ENCODE results near the gene RYR1. TPM values are rescaled to one million over a fixed set of nuclear protein-coding genes. Genes with fewer than 3 reads are reported as not detected.

RYR1 gene
- total RNA-seq, 1 experiment from 2014 or later = 4.1 TPM

GRCh38 chr19:38496603-38497487, 63.4 kb downstream of the RYR1 start:
- POLR2A ChIA-PET = no interaction called here
- intact Hi-C loops (cut with micrococcal nuclease) = no loop called here

More at GRCh38 chr19:38496603-38497487, 63.4 kb downstream of the RYR1 start:
- no peak overlapping the region for H2AFZ ChIP-seq (ENCODE audit: low read depth, low read length, poor library complexity, severe bottlenecking)
- no peaks in the 10 kb centered on the region for H3K79me2 ChIP-seq (ENCODE audit: insufficient read depth, low read length)
- peak overlapping the region; percentile 54 to 68 for H3K4me3 ChIP-seq (replicated peaks in 1 of 2; ENCODE audit: low read depth in 1 of 2, low read length in 2 of 2)
- ChIA-PET CTCF (interaction anchor here (1.0 kb wide), 1 partner anchor 94 kb away, joined by 5 read pairs; the partner anchor contains the start of gene FAM98C), RAD21 (ENCODE audit: low non-redundant PET in 1 of 2, low total read pairs in 2 of 2, uncharacterized antibody in 2 of 2, unreplicated experiment in 2 of 2) (interaction anchor here in 1 of 2 experiments (1.6 kb wide), 1 partner anchor 94 kb away, joined by 5 read pairs; the partner anchor contains the start of gene FAM98C)
- H3K27ac ChIP-seq (ENCODE audit: low read depth, low read length) = peak overlapping the region; percentile 66
- BruUV-seq (replicated peaks) = TSS peak; percentile 90
- H3K36me3 ChIP-seq (ENCODE audit: control insufficient read depth in 1 of 2, insufficient read depth in 2 of 2, low read length in 2 of 2) = no peaks in the 10 kb centered on the region
- TF ChIP-seq EGR1 (IDR thresholded peaks at IDR 0.05; ENCODE audit: low read depth) = peak; percentile 79
- TF ChIP-seq ZFX (IDR thresholded peaks at IDR 0.05) = peak; percentile 76; the same call in 1 of the 2 replicates
- TF ChIP-seq MAX (IDR thresholded peaks at IDR 0.05) = peak; percentile 50; the same call in 1 of the 2 replicates
- TF ChIP-seq, protein P1, sequence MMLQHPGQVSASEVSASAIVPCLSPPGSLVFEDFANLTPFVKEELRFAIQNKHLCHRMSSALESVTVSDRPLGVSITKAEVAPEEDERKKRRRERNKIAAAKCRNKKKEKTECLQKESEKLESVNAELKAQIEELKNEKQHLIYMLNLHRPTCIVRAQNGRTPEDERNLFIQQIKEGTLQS (IDR thresholded peaks at IDR 0.05) = no peak
- no peak for TF ChIP-seq FOSL1 (IDR thresholded peaks at IDR 0.05; ENCODE audit: low read depth)
- peak; percentile 78 for TF ChIP-seq POLR2AphosphoS5 (IDR thresholded peaks at IDR 0.05; ENCODE audit: low read depth, low read length)
- no peak for TF ChIP-seq JUND (IDR thresholded peaks at IDR 0.05)
- peak; percentile 93; the same call in 1 of the 2 replicates for TF ChIP-seq ELF1 (IDR thresholded peaks at IDR 0.05; ENCODE audit: borderline replicate concordance, low read depth)
- no peak for TF ChIP-seq POLR2A (IDR thresholded peaks at IDR 0.05; ENCODE audit: borderline replicate concordance, extremely low read depth, insufficient read depth, insufficient read length)
- no peak for TF ChIP-seq SP1 (IDR thresholded peaks at IDR 0.05; ENCODE audit: low read depth)
- no peak for TF ChIP-seq EZH2phosphoT487 (IDR thresholded peaks at IDR 0.05; ENCODE audit: borderline replicate concordance)
- H3K9me3 ChIP-seq (ENCODE audit: control insufficient read depth in 1 of 2, insufficient read depth in 1 of 2, low read depth in 1 of 2, low read length in 2 of 2) = no peaks in the 10 kb centered on the region
- H3K9me2 ChIP-seq (ENCODE audit: insufficient read depth) = no peaks in the 10 kb centered on the region
- ATAC-seq (peak; percentile 98), DNase-seq (ENCODE audit: low read depth, low spot score) (peak; percentile 44)
- H3K9ac ChIP-seq (ENCODE audit: low read length) = peak overlapping the region; percentile 67
- H3K4me2 ChIP-seq (ENCODE audit: low read length) = peak overlapping the region; percentile 86
- H4K20me1 ChIP-seq (ENCODE audit: insufficient read depth) = no peaks in the 10 kb centered on the region
- no peaks in the 10 kb centered on the region for H3K27me3 ChIP-seq (ENCODE audit: insufficient read depth, low read length)
- H3K4me1 ChIP-seq (ENCODE audit: control insufficient read depth in 1 of 2, insufficient read depth in 2 of 2, low read length in 2 of 2) = peaks cover 0 to 12% of the 10 kb centered on the region in 2 experiments; a peak in 1 of 4 replicates

Measured in HCT116 (cell line).